GM18508 (cell line): ENCODE data around the gene SMG6.

ENCODE experiments used
- ATAC-seq: cut with Tn5 transposase; IDR thresholded peaks from one replicate; pipeline ENCODE4 v1.9.1; 2021; ENCODE audit warnings: moderate number of reproducible peaks; ENCODE audit not compliant: insufficient read depth, unreplicated experiment

The SMG6 gene

GRCh38 chr17:2123375-2124251, 180.0 kb downstream of the SMG6 start:
- ATAC-seq: no peak

- no peak for ATAC-seq
These were observed 180.8 kb downstream of the SMG6 start for GRCh38 chr17:2122641-2123302.

GRCh38 chr17:2120586-2121335, 182.8 kb downstream of the SMG6 start:
- no peak for ATAC-seq

GRCh38 chr17:2113279-2113622, 190.3 kb downstream of the SMG6 start:
- ATAC-seq: no peak

GRCh38 chr17:2111691-2112090, 191.9 kb downstream of the SMG6 start:
- ATAC-seq: no peak

GRCh38 chr17:2110436-2110835, 193.1 kb downstream of the SMG6 start:
- no peak for ATAC-seq

GRCh38 chr17:2108170-2108569, 195.4 kb downstream of the SMG6 start:
- no peak for ATAC-seq

GRCh38 chr17:2107506-2107905, 196.1 kb downstream of the SMG6 start:
- no peak for ATAC-seq

GRCh38 chr17:2107050-2107449, 196.5 kb downstream of the SMG6 start:
- ATAC-seq: no peak

- no peak for ATAC-seq
These were observed 197.2 kb downstream of the SMG6 start for GRCh38 chr17:2106308-2106955.

GRCh38 chr17:2105663-2106062, 197.9 kb downstream of the SMG6 start:
- ATAC-seq: no peak

- ATAC-seq: no peak
These were observed 200.4 kb downstream of the SMG6 start for GRCh38 chr17:2102931-2103809.

GRCh38 chr17:2101448-2102257, 201.9 kb downstream of the SMG6 start:
- ATAC-seq: no peak

- no peak for ATAC-seq
These were observed 208.1 kb downstream of the SMG6 start for GRCh38 chr17:2095536-2095910.

- ATAC-seq: no peak
These were observed 208.6 kb downstream of the SMG6 start for GRCh38 chr17:2094891-2095535.

GRCh38 chr17:2093349-2093748, 210.2 kb downstream of the SMG6 start:
- no peak for ATAC-seq

GRCh38 chr17:2092253-2092652, 211.3 kb downstream of the SMG6 start:
- no peak for ATAC-seq

GRCh38 chr17:2090804-2091534, 212.6 kb downstream of the SMG6 start:
- no peak for ATAC-seq
